Diencephalon (tissue), 1 donor: Measurements from ENCODE around the gene PLA2G2E. TPM values are rescaled to one million over a fixed set of nuclear protein-coding genes. Genes with fewer than 3 reads are reported as not detected.

Experiments
- total RNA-seq: library from RNA; depleted of rRNA; stranded (reverse); fragments of >200 nt; gene quantifications from one replicate; pipeline ENCODE4 v1.2.3, GENCODE V29; 2014

Gene PLA2G2E, protein sequence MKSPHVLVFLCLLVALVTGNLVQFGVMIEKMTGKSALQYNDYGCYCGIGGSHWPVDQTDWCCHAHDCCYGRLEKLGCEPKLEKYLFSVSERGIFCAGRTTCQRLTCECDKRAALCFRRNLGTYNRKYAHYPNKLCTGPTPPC
- total RNA-seq = not detected

GRCh38 chr1:19923137-19923952 is at the start of gene PLA2G2E:
Gene PLA2G2E (minus strand): TSS chr1:19923617. CDS start chr1:19923559, 58 bp downstream.

GRCh38 chr1:19882111-19883071 is 41.0 kb downstream of the PLA2G2E start, which contains the start of gene OTUD3:
Gene OTUD3 (plus strand): TSS chr1:19882395. CDS start chr1:19882514, 119 bp downstream.

Other genes starting within 250 kb of the PLA2G2E start
- 0.46 TPM for gene TMCO4, start 123.7 kb downstream of the PLA2G2E start, total RNA-seq
- not detected for gene RNF186, start 108.3 kb downstream of the PLA2G2E start, total RNA-seq
- gene OTUD3, start 41.2 kb downstream of the PLA2G2E start, total RNA-seq = 14.3 TPM
- not detected for gene PLA2G2A, start 56.0 kb upstream of the PLA2G2E start, total RNA-seq
- gene PLA2G5, start 146.6 kb upstream of the PLA2G2E start, total RNA-seq = 1.8 TPM
- gene PLA2G2D, start 195.9 kb upstream of the PLA2G2E start, total RNA-seq = not detected
- not detected for gene PLA2G2F, start 215.7 kb upstream of the PLA2G2E start, total RNA-seq